GM21360 (cell line): ENCODE results near the gene CACNA2D2.

Experiments used
- ATAC-seq: cut with Tn5 transposase; IDR thresholded peaks from one replicate; pipeline ENCODE4 v1.9.1; 2021; ENCODE audit warnings: mild to moderate bottlenecking, moderate library complexity; ENCODE audit not compliant: unreplicated experiment

Gene CACNA2D2

DNA sequence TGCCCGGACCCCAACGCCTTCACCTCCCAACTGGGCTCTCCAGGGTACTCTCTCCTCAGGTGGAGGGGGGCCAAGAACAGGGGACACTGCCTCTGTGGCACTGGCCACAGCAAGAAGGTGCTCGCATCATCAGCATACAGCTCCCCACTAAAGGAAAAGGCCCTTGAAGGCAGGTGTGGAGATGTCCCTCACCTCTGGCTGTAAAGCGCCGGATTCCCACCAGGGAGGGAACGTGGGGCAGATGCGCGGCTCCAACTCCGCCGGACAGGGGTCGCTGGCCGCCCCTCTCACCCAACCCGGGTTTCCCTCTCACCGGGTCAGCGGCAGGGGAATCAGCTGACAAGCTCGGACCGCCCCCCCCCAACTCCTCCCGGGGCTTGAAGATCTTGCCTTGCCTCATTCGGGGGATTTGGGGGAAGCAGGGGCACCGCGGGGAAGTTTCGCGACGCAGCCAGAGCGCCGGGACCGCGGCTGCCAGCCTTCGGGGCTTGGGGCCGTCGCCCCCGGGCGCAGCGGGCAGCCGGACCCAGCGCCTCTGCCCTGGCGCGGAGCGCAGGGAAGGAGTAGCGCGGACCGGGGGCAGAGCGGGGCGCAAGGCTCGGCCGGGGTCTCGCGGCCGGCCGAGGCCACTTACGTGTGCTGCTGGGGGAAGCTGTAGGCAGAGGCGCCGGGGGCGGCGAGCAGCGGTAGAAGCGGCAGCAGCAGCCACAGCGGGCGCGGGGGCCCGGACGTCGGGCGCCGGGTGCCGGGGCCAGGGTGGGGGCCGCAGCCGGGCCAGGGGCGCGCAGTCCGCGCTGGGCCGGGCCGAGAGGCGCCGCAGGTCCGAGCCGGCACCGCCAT lies 630 bp downstream of the CACNA2D2 start:
- ATAC-seq = no peak

DNA sequence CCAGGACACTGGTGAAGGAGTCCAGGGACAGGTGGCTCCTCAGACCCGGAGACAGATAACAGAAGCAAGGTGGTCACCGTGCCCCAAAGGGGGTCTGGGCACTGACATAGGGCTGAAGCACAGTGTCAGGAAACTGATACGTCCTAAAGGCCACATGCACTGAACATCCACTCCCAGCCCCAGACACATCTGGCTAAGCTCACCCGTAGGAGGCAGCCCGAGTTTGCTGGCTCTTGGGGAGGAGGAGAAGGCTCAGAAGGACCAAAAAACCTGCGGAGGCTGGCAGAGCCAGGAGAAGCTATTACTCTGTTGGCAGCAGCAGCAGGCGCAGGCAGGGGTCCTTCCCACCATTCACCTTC lies 1.2 kb downstream of the CACNA2D2 start:
- no peak for ATAC-seq

DNA sequence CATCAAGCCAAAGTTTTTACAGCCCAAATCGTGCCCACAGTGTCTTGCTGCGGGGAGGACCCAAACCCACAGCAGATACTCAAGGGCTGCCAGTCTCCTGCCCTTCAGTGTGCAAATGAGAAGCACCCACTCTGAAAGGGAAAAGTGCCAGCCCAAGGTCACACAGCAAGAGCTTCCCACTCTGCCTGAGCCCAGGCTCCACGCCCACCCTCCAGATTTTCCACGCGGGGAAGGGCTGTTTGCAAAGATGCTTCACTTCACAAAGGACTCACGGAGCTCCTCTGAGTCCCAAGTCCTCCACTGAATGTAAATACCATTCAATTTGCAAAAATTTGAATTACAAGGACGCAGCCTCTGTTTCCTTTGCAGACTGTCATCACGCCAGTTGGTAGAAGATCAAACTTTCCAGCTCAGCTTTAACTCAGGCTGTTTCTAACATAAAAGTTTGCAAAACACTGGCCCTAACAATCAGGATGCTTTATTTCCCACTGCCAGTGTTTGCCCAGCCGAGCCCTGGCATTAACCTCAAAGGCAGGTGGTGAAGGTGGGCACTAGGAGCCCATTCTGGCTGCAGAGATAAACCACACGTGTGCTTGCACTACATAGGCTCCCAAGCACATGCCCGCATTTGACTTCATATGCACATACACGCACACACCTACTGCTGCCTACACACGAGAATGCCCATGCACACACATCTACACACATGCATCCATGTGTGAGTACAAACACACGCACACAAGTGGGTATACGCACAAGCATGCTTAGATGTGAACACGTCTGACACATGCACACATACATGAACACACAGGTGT lies 7.6 kb downstream of the CACNA2D2 start:
- ATAC-seq = no peak

DNA sequence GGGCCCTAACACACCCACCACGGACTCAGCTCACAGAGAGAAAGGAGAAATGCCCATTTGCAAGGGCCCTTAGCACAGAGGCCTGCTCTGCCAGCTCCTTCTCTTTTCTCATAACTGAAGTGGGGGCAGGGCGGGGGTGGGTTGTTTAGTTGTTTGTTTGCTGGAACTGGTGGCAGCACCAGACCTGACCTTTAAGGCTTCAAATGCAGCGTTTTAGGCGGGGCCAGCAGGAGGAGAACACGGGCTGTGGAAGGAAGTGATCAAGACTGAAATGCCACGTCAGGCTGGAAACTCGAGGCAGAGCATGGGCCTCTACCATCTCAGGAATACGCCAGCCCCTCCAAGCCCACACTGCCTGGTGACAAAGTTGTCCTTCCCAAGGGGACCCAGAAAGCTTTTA lies 9.3 kb downstream of the CACNA2D2 start:
- ATAC-seq = no peak

DNA sequence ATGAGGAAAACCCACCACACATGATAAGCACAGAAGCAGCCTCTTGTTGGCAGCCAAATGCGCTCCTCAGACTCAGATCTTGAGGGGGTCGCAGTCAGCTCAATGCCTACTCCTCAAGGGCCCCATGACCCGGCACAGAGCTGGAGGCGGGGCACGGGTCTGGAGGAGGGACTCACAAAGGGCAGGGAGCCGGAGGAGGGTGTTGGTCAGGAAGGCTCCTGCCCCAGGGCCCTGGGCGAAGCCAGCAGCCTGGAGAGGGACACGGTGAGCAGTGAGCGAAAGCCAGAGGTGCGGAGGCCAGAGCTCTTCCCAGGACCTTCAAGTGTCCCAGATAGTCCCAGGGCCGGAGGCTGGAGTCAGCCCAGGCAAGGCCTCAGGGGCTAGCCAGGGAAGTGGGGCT lies 9.8 kb downstream of the CACNA2D2 start:
- ATAC-seq = no peak

DNA sequence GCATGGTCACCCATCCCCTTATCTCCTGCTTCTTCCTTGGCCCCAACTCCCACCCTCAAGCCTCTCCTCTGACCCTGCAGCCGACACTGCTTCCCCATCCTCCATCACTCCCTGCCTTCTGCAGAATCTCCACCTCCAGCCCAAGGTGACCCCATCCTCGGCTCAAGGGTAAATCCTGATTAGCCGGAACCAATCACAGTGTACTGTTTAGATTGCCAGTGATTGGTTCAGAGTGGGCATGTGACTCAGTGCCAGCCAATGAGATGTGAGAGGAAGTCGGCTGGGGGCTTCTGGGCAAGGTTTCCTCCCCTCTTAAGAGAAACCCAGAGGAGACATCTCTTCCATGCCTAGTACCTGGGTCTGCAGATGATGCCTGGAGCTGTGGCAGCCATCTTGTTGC lies 10.3 kb downstream of the CACNA2D2 start:
- ATAC-seq = no peak

DNA sequence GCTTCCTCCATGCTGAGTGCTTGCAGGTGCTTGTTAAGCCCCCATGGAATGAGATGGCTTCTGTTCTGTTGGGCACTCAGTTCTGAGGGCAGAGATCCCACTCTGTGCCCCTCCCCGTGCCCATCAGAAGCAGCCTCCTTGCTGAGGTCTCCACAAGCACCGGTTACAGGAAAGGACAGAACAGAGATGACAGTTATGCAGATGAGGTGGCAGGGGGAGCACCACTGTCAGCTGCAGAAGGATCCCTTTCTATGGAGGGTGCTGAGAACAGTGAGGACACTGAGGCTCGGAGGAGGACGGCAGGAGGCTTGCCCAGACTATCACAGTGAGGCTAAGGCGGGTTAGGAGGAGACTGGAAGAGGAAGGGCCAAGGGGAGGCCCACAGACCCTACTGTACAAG lies 12.4 kb downstream of the CACNA2D2 start:
- ATAC-seq = no peak

DNA sequence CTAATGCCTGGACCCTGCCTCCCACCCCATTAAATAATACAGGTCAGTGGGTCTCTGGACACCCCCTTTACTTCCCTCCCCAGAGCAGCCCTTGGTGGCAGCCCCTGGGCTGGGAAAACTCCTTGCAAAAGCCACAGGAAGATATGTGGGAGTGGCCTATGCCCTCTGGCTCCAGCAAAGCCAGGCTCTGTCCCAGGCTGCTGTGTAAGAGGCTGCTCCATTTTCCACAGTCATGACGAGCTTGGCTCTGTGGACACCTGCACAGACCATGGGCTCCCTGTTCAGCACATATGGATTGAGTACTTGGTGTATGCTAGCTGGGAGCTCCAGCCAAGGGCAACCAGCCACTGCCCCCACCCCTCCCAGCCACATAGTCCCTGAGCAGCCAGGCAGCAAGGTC lies 13.0 kb downstream of the CACNA2D2 start:
- no peak for ATAC-seq

DNA sequence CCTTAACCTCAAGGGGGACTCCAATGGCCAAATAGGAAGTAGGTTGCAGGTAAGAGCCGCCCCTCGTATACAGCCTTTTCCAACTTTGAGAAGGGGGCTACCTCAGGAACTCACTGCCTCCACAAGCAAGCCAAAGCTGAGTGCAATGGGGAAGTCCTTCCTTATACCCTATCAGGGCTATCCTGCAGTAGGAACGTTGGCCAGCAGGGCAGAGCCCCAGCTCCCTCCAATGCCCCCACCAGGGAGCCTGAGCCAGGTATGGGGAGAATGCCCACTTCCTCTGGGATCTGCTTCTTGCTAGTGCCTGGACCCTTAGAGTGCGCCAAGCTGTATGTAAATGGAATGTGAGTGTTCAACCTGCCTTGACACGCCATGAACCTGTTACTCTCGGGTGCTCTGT lies 16.3 kb downstream of the CACNA2D2 start:
- ATAC-seq = no peak

DNA sequence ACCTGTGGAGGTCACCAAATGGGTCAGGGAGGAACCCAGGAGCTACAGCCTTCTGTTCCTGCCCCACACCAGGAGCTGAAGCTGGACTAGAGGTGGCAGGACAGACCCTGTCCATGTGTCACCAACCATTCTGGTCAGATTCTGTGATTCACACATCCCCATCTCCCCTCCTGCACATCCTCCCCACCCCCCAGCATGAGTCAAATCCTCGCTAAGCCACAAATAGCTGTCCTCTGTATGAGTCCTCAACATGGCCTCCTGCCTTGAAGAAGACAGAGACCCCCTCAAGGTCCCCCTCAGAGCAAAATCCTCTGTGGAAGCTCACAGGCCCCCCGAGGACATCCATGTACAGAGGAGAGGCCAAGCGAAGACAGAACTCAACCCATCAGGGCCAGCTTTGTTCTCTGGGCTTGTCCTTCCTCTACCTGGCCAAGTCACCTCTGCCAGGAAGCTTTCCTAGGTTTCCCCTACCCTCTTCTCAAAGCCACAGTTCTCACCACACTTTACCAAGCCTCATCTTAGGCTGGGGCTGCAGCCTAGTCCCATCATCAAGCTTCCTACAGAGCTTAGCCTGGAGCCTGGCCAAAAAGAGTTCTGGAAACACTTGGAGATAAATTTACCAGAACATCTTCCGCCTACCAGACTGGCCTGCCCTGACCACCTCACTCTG lies 17.1 kb downstream of the CACNA2D2 start:
- ATAC-seq = no peak

DNA sequence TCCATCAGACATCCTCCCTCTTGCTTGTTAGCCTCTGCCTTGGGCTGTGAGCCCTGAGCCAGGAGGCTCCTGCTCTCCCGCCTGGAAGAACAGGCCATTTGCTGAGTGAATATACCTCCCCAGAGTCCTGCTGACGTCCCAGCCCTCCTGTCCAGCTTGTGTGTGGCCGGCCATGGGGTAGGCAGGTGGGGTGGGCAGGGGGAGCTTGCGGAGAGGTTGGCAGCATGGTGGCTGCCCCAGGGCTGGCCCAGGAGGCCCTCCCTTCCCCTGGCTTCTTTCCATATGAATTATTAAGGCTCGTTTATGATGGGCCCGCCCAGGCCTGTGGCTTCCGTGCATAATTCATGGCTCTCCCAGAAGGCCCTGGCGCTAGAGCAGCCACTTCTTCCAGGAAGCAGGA lies 18.7 kb downstream of the CACNA2D2 start:
- ATAC-seq = no peak

DNA sequence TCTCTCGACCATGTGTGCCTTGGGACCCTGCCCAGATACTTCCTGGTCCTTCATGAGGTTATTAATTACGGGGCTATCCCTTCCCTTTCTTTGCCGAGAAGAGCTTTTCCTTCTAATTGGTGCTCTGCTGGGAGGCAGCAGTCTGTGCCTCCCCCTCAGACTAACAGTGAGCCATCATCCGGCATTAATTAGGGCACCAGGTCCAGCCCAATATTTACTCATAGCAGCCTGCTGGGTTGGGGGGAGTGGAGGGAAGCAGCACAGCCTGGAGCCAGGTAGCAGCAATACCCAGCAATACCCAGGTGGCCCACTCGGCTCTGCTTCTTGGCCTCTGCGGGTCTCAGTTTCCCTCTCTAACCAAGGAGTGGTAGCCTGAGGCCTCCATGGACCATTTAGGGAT lies 20.1 kb downstream of the CACNA2D2 start:
- ATAC-seq = no peak

DNA sequence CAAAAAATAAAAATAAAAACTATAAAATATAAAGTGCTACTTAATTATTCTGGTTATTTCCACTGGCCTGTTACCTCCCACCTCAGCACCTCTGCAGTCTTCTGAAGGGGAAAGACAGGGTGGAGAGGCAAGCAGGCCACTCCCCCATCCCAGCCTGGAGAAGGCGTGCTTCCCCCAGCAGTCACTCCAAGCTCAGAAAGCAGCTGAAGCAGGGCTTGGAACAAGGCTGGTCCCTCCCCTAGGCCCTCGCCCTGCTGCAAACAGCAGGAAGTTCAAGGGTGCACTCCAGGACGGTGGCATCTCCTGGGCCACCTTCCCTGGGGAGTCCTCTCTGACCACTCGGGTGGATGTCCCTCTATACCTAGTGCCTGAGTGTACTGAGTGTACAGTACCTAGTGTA lies 21.4 kb downstream of the CACNA2D2 start:
- ATAC-seq = no peak

DNA sequence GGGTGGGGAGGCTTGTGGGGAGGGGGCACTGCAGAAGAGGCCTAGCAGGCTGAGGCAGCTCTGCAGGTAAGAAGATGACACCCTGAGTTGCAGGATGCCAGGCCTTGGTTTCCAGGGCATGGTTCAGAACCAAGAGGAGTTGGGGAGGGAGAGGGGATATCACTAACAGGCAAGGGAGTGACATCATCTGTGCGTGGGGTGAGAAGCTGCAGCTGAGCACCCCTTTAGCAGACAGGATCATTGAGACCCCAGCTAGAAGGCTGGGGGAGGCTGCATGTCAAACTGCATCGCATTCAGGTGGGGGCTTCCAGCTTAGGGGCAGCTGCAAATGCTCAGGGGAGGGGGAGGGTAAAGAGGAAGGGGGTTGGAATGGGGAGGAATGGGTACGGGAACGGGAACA lies 23.0 kb downstream of the CACNA2D2 start:
- no peak for ATAC-seq

DNA sequence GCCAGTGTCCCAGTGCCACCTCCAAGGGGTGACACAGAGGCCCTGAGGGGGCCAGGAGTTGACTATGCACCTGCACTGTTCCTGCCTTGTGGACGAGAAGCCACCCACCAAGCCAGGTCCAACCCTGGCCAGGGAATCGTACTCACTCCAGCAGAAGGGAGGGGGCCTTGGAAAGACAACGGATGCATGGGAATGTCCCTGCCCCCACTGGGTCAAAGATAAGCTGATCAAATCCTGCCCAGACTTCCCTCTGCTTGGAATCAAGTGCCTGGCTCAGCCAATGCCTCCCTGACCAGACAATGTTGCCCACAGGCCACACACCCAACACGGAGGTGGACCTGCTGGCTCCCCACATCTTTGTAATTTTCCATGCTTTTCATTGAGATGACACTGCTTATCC lies 23.9 kb downstream of the CACNA2D2 start:
- no peak for ATAC-seq

DNA sequence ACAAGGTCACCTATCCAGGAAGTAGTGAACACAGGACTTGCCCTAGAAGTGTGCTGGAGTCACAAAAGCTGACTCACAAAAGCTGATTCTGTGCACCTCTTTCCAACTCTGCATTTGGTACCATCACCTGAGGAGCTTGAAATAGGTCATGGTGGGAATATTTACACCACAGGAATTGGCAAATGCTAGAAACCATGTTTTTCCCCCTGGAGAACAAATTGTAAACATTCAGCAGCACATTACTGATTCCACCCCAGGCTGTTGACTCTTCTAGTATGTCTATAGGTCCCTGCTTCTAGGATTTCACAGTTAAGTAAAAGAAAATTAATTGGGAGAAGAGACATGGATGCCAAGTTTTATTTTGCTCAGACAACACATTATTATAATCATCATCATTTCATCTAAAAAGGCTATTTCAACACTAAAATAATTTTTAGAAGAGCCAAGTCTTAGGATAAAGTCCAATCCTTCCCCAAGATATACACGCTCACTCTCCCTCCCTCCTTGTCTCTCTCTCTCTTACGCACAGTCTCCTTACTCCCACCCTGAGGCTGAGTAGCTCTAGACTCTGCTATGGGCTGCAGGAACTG lies 24.7 kb downstream of the CACNA2D2 start:
- ATAC-seq = no peak

DNA sequence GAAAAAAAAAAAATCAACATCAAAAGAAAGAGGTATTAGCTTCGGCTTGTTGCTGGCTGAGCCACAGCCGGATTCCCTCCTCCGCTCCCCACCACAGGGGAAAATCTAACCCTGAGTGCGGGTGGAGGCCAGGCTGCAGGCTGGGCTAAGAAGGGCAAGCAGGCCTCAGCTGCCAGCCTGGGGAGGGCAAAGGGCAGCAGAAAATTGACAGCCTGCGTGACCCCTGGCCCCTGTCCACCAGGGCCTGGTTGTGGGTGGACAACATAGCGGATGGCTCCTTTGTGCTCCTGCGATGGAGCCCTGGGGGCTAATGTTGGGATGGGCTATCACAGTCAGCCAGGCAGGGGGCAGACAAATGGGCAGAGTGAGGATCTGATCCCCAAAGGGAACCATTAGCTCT lies 25.4 kb downstream of the CACNA2D2 start:
- no peak for ATAC-seq

DNA sequence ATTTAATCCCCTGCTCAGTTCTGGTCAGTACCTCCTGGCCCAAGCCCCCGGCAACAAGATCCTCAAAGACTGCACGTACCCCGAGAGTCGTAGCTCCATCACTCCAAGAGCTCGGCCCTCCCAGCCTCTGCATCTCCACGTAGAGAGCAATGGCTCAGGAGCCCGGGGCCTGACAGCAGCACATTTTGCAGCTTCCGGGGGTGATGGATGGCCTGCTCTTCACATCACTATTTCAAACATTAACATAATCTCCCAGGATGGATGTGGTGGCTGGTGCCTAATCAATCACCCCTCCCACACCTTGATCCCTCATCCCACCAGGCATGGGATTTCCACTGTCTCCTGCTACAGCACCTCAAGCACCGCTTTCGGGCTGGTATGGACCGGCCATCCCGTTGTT lies 28.1 kb downstream of the CACNA2D2 start:
- no peak for ATAC-seq

DNA sequence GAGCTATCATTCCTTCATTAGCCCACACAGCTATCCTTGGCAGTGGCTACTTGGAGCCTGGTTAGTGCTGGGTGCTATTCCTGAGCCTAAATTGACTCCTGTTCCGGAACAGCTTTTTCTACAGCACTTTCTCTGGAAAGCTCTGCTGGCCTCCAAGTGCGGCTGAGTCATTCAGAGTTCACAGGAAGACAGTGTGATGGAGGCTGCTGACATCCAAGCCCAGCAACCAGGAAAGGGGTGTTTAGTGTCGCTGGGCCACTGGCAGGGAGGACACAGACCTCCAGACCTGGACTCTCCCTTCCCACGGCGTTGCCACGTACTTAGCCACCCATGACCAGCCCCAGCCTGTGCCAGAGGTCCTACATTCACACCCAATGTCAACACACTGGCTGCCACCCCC lies 28.7 kb downstream of the CACNA2D2 start:
- no peak for ATAC-seq

DNA sequence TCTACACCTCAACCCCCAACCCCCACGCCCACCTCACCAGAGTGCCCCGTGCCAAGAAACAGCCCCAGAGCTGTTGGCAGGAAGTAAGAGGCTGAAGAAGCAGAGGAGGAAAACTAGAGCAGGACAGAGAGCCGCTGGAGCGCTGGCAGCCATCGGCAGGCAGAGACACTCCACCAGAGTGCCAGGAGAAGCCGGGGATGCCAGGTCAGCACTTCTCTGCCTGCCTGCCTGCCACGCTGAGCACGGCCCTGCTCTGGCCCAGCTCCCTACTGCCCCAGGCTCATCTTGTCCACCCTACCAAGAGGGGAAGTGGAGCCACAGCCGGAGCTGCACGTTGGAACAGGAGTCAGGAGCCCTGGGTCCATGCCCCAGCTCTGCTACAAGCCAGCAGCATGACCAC lies 29.7 kb downstream of the CACNA2D2 start:
- ATAC-seq = no peak

DNA sequence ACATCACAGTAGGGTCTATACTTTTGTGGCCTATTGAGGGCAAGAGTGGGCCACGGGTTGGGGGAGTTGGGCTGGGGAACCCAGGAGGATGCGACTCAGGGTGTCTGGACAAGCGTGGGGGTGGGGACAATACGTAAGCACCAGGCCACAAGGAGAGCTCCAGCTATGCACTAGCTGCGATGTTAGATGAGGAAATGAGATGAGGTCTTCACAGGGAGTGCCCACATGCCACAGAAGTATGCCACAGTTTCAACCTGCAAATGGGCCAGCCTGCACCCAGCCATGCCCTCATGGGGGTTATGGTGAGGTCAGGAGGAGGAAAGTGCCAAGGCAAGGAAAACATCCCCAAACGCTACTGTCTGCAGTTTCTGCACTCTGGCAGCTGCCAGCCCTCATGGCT lies 30.5 kb downstream of the CACNA2D2 start:
- no peak for ATAC-seq

DNA sequence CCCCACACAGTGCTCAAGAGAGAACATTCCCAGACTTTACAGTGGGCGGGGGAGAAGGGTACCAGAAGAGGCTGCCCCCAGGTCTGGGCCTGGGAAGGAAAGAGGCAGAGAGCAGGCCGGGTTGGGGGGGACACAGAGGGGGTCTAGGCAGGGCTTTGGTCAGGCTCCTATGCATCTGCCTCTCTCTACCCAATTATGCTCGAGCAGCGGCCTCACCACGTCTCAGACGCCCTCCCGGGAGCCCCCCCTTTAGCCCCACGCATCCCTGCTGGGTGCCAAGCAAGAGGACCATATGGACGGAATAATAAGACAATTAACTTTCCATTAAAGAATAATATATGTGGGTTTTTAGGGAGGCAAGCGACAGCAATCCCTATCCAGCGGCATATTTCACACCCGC lies 32.8 kb downstream of the CACNA2D2 start:
- no peak for ATAC-seq
